T1000 (cell line): ENCODE results near the gene HNRNPF.
"Not testable (repeated sequence)": the region's sequence is repeated elsewhere in the genome, so short reads cannot be mapped to it uniquely, and the experiment has no call there.

Source experiments
- DNase-seq: peaks from one replicate; lab custom pipeline; 2025; ENCODE audit warnings: mixed read lengths; lab: John Stamatoyannopoulos, UW

Gene HNRNPF, protein sequence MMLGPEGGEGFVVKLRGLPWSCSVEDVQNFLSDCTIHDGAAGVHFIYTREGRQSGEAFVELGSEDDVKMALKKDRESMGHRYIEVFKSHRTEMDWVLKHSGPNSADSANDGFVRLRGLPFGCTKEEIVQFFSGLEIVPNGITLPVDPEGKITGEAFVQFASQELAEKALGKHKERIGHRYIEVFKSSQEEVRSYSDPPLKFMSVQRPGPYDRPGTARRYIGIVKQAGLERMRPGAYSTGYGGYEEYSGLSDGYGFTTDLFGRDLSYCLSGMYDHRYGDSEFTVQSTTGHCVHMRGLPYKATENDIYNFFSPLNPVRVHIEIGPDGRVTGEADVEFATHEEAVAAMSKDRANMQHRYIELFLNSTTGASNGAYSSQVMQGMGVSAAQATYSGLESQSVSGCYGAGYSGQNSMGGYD

GRCh38 chr10:43408710-43409384, at the start of gene HNRNPF:
Gene HNRNPF, minus strand, starts transcription at chr10:43409186. Its CDS starts 21,302 bp downstream, at chr10:43387884.
- DNase-seq = peak; percentile 93

GRCh38 chr10:43458227-43458626, 49.2 kb upstream of the HNRNPF start:
- DNase-seq = no peak

DNA sequence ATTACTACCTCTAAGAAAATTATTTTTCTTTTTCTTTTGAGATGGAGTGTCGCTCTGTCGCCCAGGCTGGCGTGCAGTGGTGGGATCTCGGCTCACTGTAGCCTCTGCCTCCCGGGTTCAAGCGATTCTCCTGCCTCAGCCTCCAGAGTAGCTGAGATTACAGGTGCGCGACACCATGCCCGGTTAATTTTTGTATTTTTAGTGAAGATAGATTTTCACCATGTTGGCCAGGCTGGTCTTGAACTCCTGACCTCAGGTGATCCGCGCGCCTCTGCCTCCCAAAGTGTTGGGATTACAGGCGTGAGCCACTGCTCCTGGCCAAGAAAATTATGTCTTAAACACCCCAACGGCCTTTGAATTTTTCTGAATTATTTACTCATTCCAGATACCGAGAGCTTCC, 47.6 kb upstream of the HNRNPF start:
- not testable (repeated sequence) for DNase-seq

DNA sequence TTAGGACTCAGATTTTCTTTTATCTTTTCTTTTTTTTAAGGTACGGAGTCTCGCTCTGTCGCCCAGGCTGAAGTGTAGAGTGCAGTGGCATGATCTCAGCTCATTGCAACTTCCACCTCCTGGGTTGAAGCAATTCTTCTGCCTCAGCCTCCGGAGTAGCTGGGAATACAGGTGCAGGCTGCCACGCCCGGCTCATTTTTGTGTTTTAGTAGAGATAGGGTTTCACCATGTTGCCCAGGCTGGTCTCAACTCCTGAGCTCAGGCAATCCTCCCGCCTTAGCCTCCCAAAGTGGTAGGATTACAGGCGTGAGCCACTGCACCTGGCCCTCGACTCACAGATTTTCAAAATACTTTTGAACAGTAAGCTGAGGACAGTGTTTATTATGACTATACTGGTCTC, 45.0 kb upstream of the HNRNPF start:
- not testable (repeated sequence) for DNase-seq

DNA sequence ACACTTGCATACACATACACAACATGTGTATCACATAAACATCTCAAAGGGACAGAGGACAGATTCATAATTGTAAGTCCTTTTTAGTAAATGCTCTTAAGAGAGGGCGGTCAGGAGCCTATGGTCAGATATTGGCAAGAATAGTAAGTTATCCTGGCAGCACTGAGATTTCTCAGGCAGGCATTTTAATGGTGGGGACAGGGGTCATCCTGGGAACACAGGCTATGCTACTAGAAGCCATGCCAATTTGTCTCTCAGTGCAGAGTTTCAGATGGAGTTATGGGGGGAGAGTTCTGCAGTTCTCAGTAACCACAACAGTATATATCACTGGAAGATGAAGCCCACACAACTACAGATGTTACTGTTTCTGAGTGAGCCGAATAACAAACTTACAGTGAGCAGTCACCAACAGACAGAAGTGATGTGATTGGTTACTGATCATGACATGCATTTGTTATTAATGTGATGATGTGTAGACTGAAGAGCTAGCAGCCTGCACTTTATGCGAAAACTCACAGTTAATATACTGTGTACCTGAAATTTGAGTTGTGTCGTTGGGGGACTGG, 44.4 kb upstream of the HNRNPF start:
- no peak for DNase-seq

- no peak for DNase-seq
Observed at GRCh38 chr10:43452356-43452914, 43.4 kb upstream of the HNRNPF start.

GRCh38 chr10:43448742-43449141, 39.8 kb upstream of the HNRNPF start:
- DNase-seq = no peak

DNA sequence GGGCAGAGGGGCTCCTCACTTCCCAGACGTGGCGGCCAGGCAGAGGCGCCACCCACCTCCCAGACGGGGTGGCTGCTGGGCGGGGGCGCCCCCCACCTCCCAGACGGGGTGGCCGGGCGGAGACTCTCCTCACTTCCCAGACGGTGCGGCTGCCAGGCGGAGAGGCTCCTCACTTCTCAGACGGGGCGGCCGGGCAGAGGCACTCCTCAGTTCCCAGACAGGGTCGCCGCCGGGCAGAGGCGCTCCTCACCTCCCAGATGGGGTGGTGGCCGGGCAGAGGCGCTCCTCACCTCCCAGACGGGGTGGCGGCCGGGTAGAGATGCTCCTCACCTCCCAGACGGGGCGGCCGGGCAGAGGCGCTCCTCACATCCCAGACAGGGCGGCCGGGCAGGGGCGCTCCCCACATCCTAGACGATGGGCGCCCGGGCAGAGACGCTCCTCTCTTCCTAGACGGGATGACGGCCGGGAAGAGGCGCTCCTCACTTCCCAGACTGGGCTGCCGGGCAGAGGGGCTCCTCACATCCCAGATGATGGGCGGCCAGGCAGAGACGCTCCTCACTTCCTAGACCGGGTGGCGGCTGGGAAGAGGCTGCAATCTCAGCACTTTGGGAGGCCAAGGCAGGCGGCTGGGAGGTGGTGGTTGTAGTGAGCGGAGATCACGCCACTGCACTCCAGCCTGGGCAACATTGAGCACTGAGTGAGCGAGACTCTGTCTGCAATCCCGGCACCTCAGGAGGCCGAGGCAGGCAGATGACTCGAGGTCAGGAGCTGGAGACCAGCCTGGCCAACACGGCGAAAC, 37.4 kb upstream of the HNRNPF start:
- not testable (repeated sequence) for DNase-seq

DNA sequence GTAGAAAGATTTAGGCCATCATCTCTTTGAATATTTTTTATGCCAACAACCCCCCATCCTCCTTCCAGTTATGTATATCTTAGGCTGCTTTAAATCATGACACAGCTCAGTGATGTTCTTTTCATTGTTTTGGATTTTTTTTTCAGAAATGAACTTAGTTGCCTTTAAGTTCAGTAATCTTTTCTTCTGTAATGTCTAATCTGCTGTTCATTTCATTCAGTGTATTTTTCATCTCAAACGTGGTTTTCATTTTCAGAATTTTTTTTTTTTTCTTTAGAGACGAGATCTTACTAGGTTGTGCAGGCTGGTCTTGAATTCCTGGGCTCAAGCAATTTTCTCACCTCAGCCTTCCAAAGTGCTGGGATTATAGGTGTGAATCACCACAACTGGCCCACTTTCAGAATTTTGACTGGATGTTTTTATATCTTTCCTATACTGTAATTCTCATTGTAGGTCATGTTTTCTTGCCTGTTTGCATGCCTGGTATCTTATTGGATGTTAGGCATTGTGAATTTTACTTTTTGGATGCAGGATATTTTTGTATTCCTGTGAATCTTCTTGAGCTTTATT, 36.0 kb upstream of the HNRNPF start:
- DNase-seq = no peak

DNA sequence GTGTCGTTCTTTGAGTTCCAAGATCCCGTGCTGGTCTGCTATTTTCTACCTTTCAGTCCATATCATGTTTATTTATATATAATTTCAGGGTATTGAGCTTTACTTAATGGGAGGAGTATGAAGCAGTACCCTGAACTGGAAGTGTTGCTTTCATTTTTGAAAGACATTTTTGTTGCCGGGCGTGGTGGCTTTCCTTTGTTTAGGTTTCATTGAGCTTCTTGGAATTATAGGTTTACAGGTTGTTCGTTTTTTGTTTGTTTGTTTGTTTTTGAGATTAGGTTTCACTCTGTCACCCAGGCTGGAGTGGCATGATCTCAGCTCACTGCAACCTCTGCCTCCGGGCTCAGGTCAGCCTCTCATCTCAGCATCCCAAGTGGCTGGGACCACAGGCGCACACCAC, 35.3 kb upstream of the HNRNPF start:
- DNase-seq = no peak

- DNase-seq = no peak
Observed at GRCh38 chr10:43440463-43441134, 31.6 kb upstream of the HNRNPF start.

GRCh38 chr10:43437141-43437870, 28.3 kb upstream of the HNRNPF start:
- no peak for DNase-seq

GRCh38 chr10:43436291-43437140, 27.5 kb upstream of the HNRNPF start, which contains the start of gene ZNF487:
Gene ZNF487, plus strand, starts transcription at chr10:43437111. Its CDS starts 38,703 bp downstream, at chr10:43475814.
- peak; percentile 87 for DNase-seq

- DNase-seq = no peak
Observed at GRCh38 chr10:43430926-43431663, 22.1 kb upstream of the HNRNPF start.

- DNase-seq = no peak
Observed at GRCh38 chr10:43427166-43427825, 18.3 kb upstream of the HNRNPF start.

GRCh38 chr10:43426476-43426875, 17.5 kb upstream of the HNRNPF start:
- not testable (repeated sequence) for DNase-seq

DNA sequence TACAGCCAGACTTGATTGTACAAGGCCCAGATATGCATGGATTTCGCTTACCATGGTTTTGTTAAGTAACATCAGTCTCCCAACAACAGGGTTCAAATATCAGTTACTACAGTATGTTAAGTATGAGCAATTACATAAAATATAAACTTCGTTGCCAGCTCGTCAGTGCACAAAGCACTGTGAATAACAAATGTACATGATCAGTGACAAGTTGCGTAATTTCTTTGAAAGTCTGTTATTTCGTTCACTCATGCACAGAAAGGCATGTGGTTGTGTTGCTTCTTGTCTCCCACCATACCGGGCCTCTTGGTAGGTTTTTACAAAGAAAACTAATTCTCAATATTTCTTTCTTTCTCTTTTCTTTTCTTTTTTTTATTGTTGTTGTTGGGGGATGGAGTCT, 15.4 kb upstream of the HNRNPF start:
- no peak for DNase-seq

- DNase-seq = not testable (repeated sequence)
Observed at GRCh38 chr10:43421944-43422343, 13.0 kb upstream of the HNRNPF start.
